Fibroblast of skin of scalp (primary cell): Measurements from ENCODE around the gene TRMT1L. TPM values are rescaled to one million over a fixed set of nuclear protein-coding genes. Genes with fewer than 3 reads are reported as not detected.
"Not testable (repeated sequence)": the region's sequence is repeated elsewhere in the genome, so short reads cannot be mapped to it uniquely, and the experiment has no call there.

Experiments used
- DNase-seq: peaks from one replicate; pipeline ENCODE4 v3.0.0-alpha.2; 2013
- polyA plus RNA-seq, 2 experiments: library from polyadenylated mRNA; unstranded; fragments of 120-200 nt; gene quantifications; one replicate each; pipeline ENCODE4 v1.2.1, GENCODE V29; 2013; ENCODE audit not compliant: insufficient read length in 2 of 2

The TRMT1L gene
- polyA plus RNA-seq (2013, experiment 1 of 2; ENCODE audit: insufficient read length): 9.4 TPM
- 14.2 TPM for polyA plus RNA-seq (2013, experiment 2 of 2; ENCODE audit: insufficient read length)

- DNase-seq: peak; percentile 99
Measured at GRCh38 chr1:185156854-185157598, at the start of gene TRMT1L, which contains the start of gene SWT1. Gene TRMT1L, minus strand, starts transcription at chr1:185156953. Its CDS starts 241 bp downstream, at chr1:185156712. Gene SWT1, plus strand, starts transcription at chr1:185157167. Its CDS starts 3,675 bp downstream, at chr1:185160842.

- no peak for DNase-seq
Measured at GRCh38 chr1:185200889-185201288, 44.1 kb upstream of the TRMT1L start.

- not testable (repeated sequence) for DNase-seq
Measured at GRCh38 chr1:185198712-185199111, 42.0 kb upstream of the TRMT1L start.

GRCh38 chr1:185193756-185194155, 37.0 kb upstream of the TRMT1L start:
- DNase-seq: no peak

GRCh38 chr1:185170291-185170848, 13.6 kb upstream of the TRMT1L start:
- peak; percentile 67 for DNase-seq

GRCh38 chr1:185166106-185166505, 9.4 kb upstream of the TRMT1L start:
- DNase-seq: no peak

GRCh38 chr1:185162491-185162890, 5.7 kb upstream of the TRMT1L start:
- no peak for DNase-seq

GRCh38 chr1:185159966-185160365, 3.2 kb upstream of the TRMT1L start:
- no peak for DNase-seq

- DNase-seq: no peak
Measured at GRCh38 chr1:185158800-185159199, 2.0 kb upstream of the TRMT1L start.

- no peak for DNase-seq
Measured at GRCh38 chr1:185157599-185158412, 1.1 kb upstream of the TRMT1L start.

- no peak for DNase-seq
Measured at GRCh38 chr1:185156288-185156853, 382 bp downstream of the TRMT1L start.

GRCh38 chr1:185155600-185156287, 1.0 kb downstream of the TRMT1L start:
- DNase-seq: peak; percentile 16

- no peak for DNase-seq
Measured at GRCh38 chr1:185154912-185155513, 1.7 kb downstream of the TRMT1L start.

- peak; percentile 63 for DNase-seq
Measured at GRCh38 chr1:185152187-185152767, 4.5 kb downstream of the TRMT1L start.

GRCh38 chr1:185151215-185151614, 5.5 kb downstream of the TRMT1L start:
- DNase-seq: no peak

- DNase-seq: peak; percentile 47
Measured at GRCh38 chr1:185144233-185144632, 12.5 kb downstream of the TRMT1L start.

GRCh38 chr1:185139246-185139645, 17.5 kb downstream of the TRMT1L start:
- no peak for DNase-seq

GRCh38 chr1:185137896-185138545, 18.7 kb downstream of the TRMT1L start:
- DNase-seq: no peak

- DNase-seq: no peak
Measured at GRCh38 chr1:185132534-185132933, 24.2 kb downstream of the TRMT1L start.

- no peak for DNase-seq
Measured at GRCh38 chr1:185129708-185130107, 27.0 kb downstream of the TRMT1L start.

- DNase-seq: no peak
Measured at GRCh38 chr1:185112356-185112755, 44.4 kb downstream of the TRMT1L start.
